GM12878 (cell line): ENCODE results near the gene KLHL5. TPM values are rescaled to one million over a fixed set of nuclear protein-coding genes. Genes with fewer than 3 reads are reported as not detected.

Source experiments
- ATAC-seq: fragments of 200-7000 bp; cut with Tn5 transposase; 3 replicates; pipeline ENCODE4 v1.9.1; 2020; ENCODE audit warnings: mild to moderate bottlenecking, moderate library complexity
- BruUV-seq: library from RNA; stranded (reverse); fragments of 400-500 nt; replicated peaks from 2 replicates; lab custom pipeline; 2021; lab: Mats Ljungman, UMichigan
- CTCF ChIA-PET: fragments of 300-600 bp; sonication (Branson Sonifier 250); formaldehyde crosslinking; extraction: SDS; loops from one replicate; lab custom pipeline; 2021; ENCODE audit warnings: inconsistent platforms; lab: Yijun Ruan, JAX
- POLR2A ChIA-PET: fragments of 350-600 bp; formaldehyde crosslinking; extraction: SDS; loops from one replicate; lab custom pipeline; 2021; ENCODE audit warnings: inconsistent platforms; lab: Charles Lee
- RAD21 ChIA-PET: fragments of 300-600 bp; sonication (Branson Sonifier 250); formaldehyde crosslinking; loops from one replicate; lab custom pipeline; 2023; ENCODE audit warnings: antibody characterized with exemption; ENCODE audit not compliant: unreplicated experiment; lab: Charles Lee
- SMC1A ChIA-PET: fragments of 300-600 bp; sonication (Branson Sonifier 250); formaldehyde crosslinking; loops from one replicate; lab custom pipeline; 2023; ENCODE audit not compliant: unreplicated experiment, uncharacterized antibody; lab: Charles Lee
- DNase-seq: peaks from one replicate; pipeline ENCODE4 v3.0.0-alpha.2; 2011; ENCODE audit warnings: low read depth, low spot score
- FAIRE-seq: peaks from 3 replicates; lab custom pipeline; 2011; peaks lifted over from hg19 to GRCh38; lab: Jason Lieb, UNC
- H2AFZ ChIP-seq: 2 replicates; pipeline ENCODE4 v1.6.0; 2011; ENCODE audit warnings: low read depth, low read length, control low read depth; ENCODE audit not compliant: control insufficient read depth
- H3K27ac ChIP-seq: 2 replicates; pipeline ENCODE4 v1.5.1; 2011; ENCODE audit warnings: control low read depth; ENCODE audit not compliant: control insufficient read depth, insufficient read depth
- H3K27me3 ChIP-seq, 2 experiments: replicated peaks in 1 of 2; 2 replicates each; pipeline versions ENCODE4 v1.6.0 to v1.6.1; 2011; ENCODE audit warnings: low read length in 1 of 2; ENCODE audit not compliant: control insufficient read depth in 2 of 2, insufficient read depth in 2 of 2
- H3K36me3 ChIP-seq, 2 experiments: 2 replicates each; pipeline ENCODE4 v1.5.1; 2011; ENCODE audit warnings: low read length in 1 of 2; ENCODE audit not compliant: control insufficient read depth in 2 of 2, insufficient read depth in 2 of 2
- H3K4me1 ChIP-seq: 2 replicates; pipeline ENCODE4 v1.6.1; 2011; ENCODE audit warnings: mild to moderate bottlenecking, low read length, moderate library complexity, mixed read lengths; ENCODE audit not compliant: control insufficient read depth, insufficient read depth
- H3K4me2 ChIP-seq: 2 replicates; pipeline ENCODE4 v1.6.0; 2011; ENCODE audit warnings: control low read depth; ENCODE audit not compliant: control insufficient read depth, insufficient read depth
- H3K4me3 ChIP-seq: fragments of 200-600 bp; sonication (generic); 2 replicates; pipeline ENCODE4 v1.5.1; 2016
- H3K79me2 ChIP-seq: 2 replicates; pipeline ENCODE4 v1.6.0; 2011; ENCODE audit warnings: low read length; ENCODE audit not compliant: control insufficient read depth, insufficient read depth
- H3K9ac ChIP-seq: 2 replicates; pipeline ENCODE4 v1.8.0; 2011; ENCODE audit warnings: low read length, control low read depth, mixed read lengths; ENCODE audit not compliant: control insufficient read depth, insufficient read depth
- H3K9me3 ChIP-seq: replicated peaks from 3 replicates; pipeline ENCODE4 v1.5.1; 2011; ENCODE audit warnings: mild to moderate bottlenecking, low read length; ENCODE audit not compliant: control insufficient read depth, insufficient read depth
- H4K20me1 ChIP-seq: 2 replicates; pipeline ENCODE4 v1.6.0; 2011; ENCODE audit not compliant: control insufficient read depth, insufficient read depth
- ATF2 ChIP-seq: IDR thresholded peaks from 2 replicates; pipeline ENCODE4 v1.6.1; 2012; ENCODE audit warnings: low read length, inconsistent platforms
- CHD1 ChIP-seq: IDR thresholded peaks from 2 replicates; pipeline ENCODE4 v1.6.1; 2012; ENCODE audit warnings: low read depth, low read length, improper control_type of control experiment
- CREM ChIP-seq: IDR thresholded peaks from 2 replicates; pipeline ENCODE4 v1.6.1; 2014; ENCODE audit warnings: antibody characterized with exemption, low read depth
- DPF2 ChIP-seq: fragments of 450-650 bp; IDR thresholded peaks from 2 replicates; pipeline ENCODE4 v1.6.1; 2017; ENCODE audit warnings: mild to moderate bottlenecking
- HDAC6 ChIP-seq: fragments of 200-600 bp; sonication (generic); IDR thresholded peaks from one replicate; pipeline ENCODE4 v1.8.0; 2017; ENCODE audit warnings: antibody characterized with exemption; ENCODE audit not compliant: unreplicated experiment
- LARP7 ChIP-seq: fragments of 450-650 bp; IDR thresholded peaks from 2 replicates; pipeline ENCODE4 v1.6.1; 2017; ENCODE audit warnings: mild to moderate bottlenecking
- MLLT1 ChIP-seq: fragments of 450-650 bp; IDR thresholded peaks from 2 replicates; pipeline ENCODE4 v1.6.1; 2016; ENCODE audit warnings: mild to moderate bottlenecking
- MTA3 ChIP-seq: IDR thresholded peaks from 2 replicates; pipeline ENCODE4 v1.6.1; 2012; ENCODE audit warnings: low read length, inconsistent platforms, borderline replicate concordance
- RAD21 ChIP-seq: IDR thresholded peaks from 2 replicates; pipeline ENCODE4 v1.6.1; 2011; ENCODE audit warnings: mild to moderate bottlenecking, low read depth, low read length, moderate library complexity; ENCODE audit not compliant: insufficient read depth
- SMARCA5 ChIP-seq: fragments of 450-650 bp; IDR thresholded peaks from 2 replicates; pipeline ENCODE4 v1.6.1; 2017; ENCODE audit warnings: mild to moderate bottlenecking
- STAT3 ChIP-seq: IDR thresholded peaks from 2 replicates; pipeline ENCODE4 v1.6.1; 2011; ENCODE audit warnings: low read depth, low read length, improper control_type of control experiment
- TARDBP ChIP-seq: IDR thresholded peaks from 2 replicates; pipeline ENCODE4 v1.6.1; 2016; ENCODE audit warnings: borderline replicate concordance
- USF1 ChIP-seq: IDR thresholded peaks from 2 replicates; pipeline ENCODE4 v1.6.1; 2011; ENCODE audit warnings: borderline replicate concordance, low read depth, mild to moderate bottlenecking, moderate library complexity, mixed read lengths, low read length; ENCODE audit not compliant: insufficient read depth; ENCODE audit errors: extremely low read length
- ZBTB33 ChIP-seq: fragments of 450-650 bp; IDR thresholded peaks from 2 replicates; pipeline ENCODE4 v1.6.1; 2017; ENCODE audit warnings: mild to moderate bottlenecking
- ZSCAN29 ChIP-seq: fragments of 450-650 bp; IDR thresholded peaks from 2 replicates; pipeline ENCODE4 v1.6.1; 2017; ENCODE audit warnings: mild to moderate bottlenecking, moderate library complexity
- WGBS: methylation state at CpG from one replicate; pipeline ENCODE4 v1.1.6; 2016; ENCODE audit warnings: low lambda C conversion rate; ENCODE audit not compliant: insufficient replicate concordance, insufficient coverage; ENCODE audit errors: missing lambda C conversion rate; 5-methylcytosine and 5-hydroxymethylcytosine counted together
- in situ Hi-C: fragments of 300-500 bp; cut with MboI; formaldehyde crosslinking; loops from 9 replicates; pipeline ENCODE4 v1.14.3; 2018; ENCODE audit warnings: mixed read lengths
- intact Hi-C: fragments of 100-400 bp; cut with micrococcal nuclease; formaldehyde crosslinking; loops from one replicate; pipeline ENCODE4 v1.14.2; 2022; ENCODE audit not compliant: unreplicated experiment
- polyA plus RNA-seq, 11 experiments: library from polyadenylated mRNA; depleted of rRNA in 4 of 11; unstranded in 6 of 11; stranded (reverse) in 5 of 11; fragments of >200 nt; fragmentation: Nextera tagmentation in 4 of 11; fragmentation: Illumina TruSeq in 1 of 11; extraction: Ambion mirVana in 4 of 11; extraction: Trizol in 1 of 11; gene quantifications; 1 replicate in 1 of 11; 2 replicates in 10 of 11; pipeline versions ENCODE4 v1.2.1 to v1.2.3, GENCODE V29; 2011 to 2016; ENCODE audit warnings: inconsistent platforms in 2 of 11, missing spikeins in 2 of 11, low read depth in 1 of 11
- total RNA-seq, 4 experiments: library from RNA; depleted of rRNA in 3 of 4; stranded (reverse); fragments of >200 nt in 3 of 4; fragmentation: Illumina TruSeq in 1 of 4; extraction: Trizol in 1 of 4; gene quantifications; 2 replicates each; pipeline versions ENCODE4 v1.2.1 to v1.2.3, GENCODE V29; 2013 to 2021

Gene KLHL5
- total and polyA plus RNA-seq, 10 of the 15 experiments (the other 5 are each of a cell fraction or from before 2014, with no cell fraction given), result 4.7 to 27.3 (median 12.6) TPM

- Histone ChIP-seq H3K36me3 (no peaks in the 10 kb centered on the region), H3K27me3 (no peaks in the 10 kb centered on the region), H3K79me2 (peaks cover 41% of the 10 kb centered on the region), H3K9me3 (no peaks in the 10 kb centered on the region), H4K20me1 (no peaks in the 10 kb centered on the region), H3K4me1 (peaks cover 28% of the 10 kb centered on the region), H3K4me2 (peak within 1 kb of the TSS; percentile 91), H3K9ac (peak within 1 kb of the TSS; percentile 68), H3K27ac (peak within 1 kb of the TSS; percentile 88), H2AFZ (peak within 1 kb of the TSS; percentile 39), H3K4me3 (peak within 1 kb of the TSS; percentile 79)
- ATAC-seq, result peak; percentile 70
- in situ Hi-C loops (loop anchor here (10.0 to 25.0 kb wide), 2 partner anchors 270 to 592 kb away; no protein-coding TSS in a partner anchor), intact Hi-C loops (loop anchor here (2.0 to 5.0 kb wide), 4 partner anchors 95 to 270 kb away; partner anchors contain the start of gene TLR1)
- CTCF ChIA-PET, result interaction anchor here (1.0 to 8.3 kb wide), 3 partner anchors 12 to 172 kb away, joined by 3 to 90 read pairs (median 9); no protein-coding TSS in a partner anchor
- RAD21 ChIA-PET, result interaction anchor here (1.1 to 7.6 kb wide), 3 partner anchors 13 to 229 kb away, joined by 3 to 164 read pairs (median 32); no protein-coding TSS in a partner anchor
- peak; percentile 66 for FAIRE-seq
- POLR2A ChIA-PET, result interaction anchor here (1.0 to 7.7 kb wide), 2 partner anchors 11 to 130 kb away, joined by 3 to 131 read pairs; no protein-coding TSS in a partner anchor
- BruUV-seq, result no TSS peak
- 0% methylated on average over 5 of the region's 5 CpGs for WGBS
- SMC1A ChIA-PET, result interaction anchor here (0.6 to 8.6 kb wide), 5 partner anchors 11 to 250 kb away, joined by 3 to 163 read pairs (median 3); partner anchors contain the start of gene TLR10
- peak; percentile 82 for DNase-seq
- TF ChIP-seq STAT3 (peak; percentile 98), MLLT1 (peak; percentile 60; the same call in 1 of the 2 replicates), ATF2 (peak; percentile 72), MTA3 (peak; percentile 90), TARDBP (no peak), SMARCA5 (peak; percentile 88), CREM (peak; percentile 62), USF1 (no peak), HDAC6 (no peak), ZBTB33 (no peak), ZSCAN29 (no peak), RAD21 (no peak), LARP7 (no peak), CHD1 (no peak; the same call in 1 of the 2 replicates), DPF2 (peak; percentile 61)
Observed at GRCh38 chr4:39032218-39033085, 29.6 kb upstream of the KLHL5 start, which contains the start of gene TMEM156. TSS of gene TMEM156 (minus strand) at chr4:39032409. CDS start at chr4:39032313, 96 bp downstream.
